H1 (cell line): ENCODE measurements around the gene GALNT4. TPM values are rescaled to one million over a fixed set of nuclear protein-coding genes. Genes with fewer than 3 reads are reported as not detected.

Experiments used
- CTCF ChIA-PET: fragments of 300-600 bp; sonication (Branson Sonifier 250); formaldehyde crosslinking; loops from one replicate; lab custom pipeline; 2021; ENCODE audit not compliant: partially characterized antibody; lab: Charles Lee
- POLR2A ChIA-PET: fragments of 300-600 bp; sonication (Branson Sonifier 250); formaldehyde crosslinking; loops from one replicate; lab custom pipeline; 2021; ENCODE audit warnings: inconsistent platforms; ENCODE audit not compliant: partially characterized antibody; lab: Charles Lee
- DNase-seq, 2 experiments: peaks; one replicate each; pipeline versions ENCODE4 v3.0.0 to v3.0.0-alpha.2; 2010 to 2022; ENCODE audit warnings: low spot score in 2 of 2, low read depth in 1 of 2, mixed read lengths in 1 of 2
- FAIRE-seq: peaks from 2 replicates; lab custom pipeline; 2011; peaks lifted over from hg19 to GRCh38; lab: Jason Lieb, UNC
- H2AFZ ChIP-seq: 2 replicates; pipeline ENCODE4 v1.8.1; 2012; ENCODE audit warnings: low read length, inconsistent platforms
- H2AK5ac ChIP-seq: 2 replicates; pipeline ENCODE4 v1.6.1; 2013; ENCODE audit warnings: low read depth, low read length
- H2BK120ac ChIP-seq: replicated peaks from 2 replicates; pipeline ENCODE3; 2013; ENCODE audit warnings: low read depth, low read length, inconsistent platforms
- H2BK12ac ChIP-seq: 2 replicates; pipeline ENCODE4 v1.6.1; 2013; ENCODE audit warnings: low read depth, low read length
- H2BK15ac ChIP-seq: 2 replicates; pipeline ENCODE4 v1.6.1; 2013; ENCODE audit warnings: low read length
- H2BK20ac ChIP-seq: 2 replicates; pipeline ENCODE4 v1.6.1; 2013; ENCODE audit warnings: low read length
- H2BK5ac ChIP-seq: 2 replicates; pipeline ENCODE4 v1.6.1; 2013; ENCODE audit warnings: low read depth, low read length
- H3K14ac ChIP-seq: 2 replicates; pipeline ENCODE4 v1.6.1; 2013; ENCODE audit warnings: inconsistent platforms; ENCODE audit not compliant: insufficient read length
- H3K18ac ChIP-seq: 2 replicates; pipeline ENCODE4 v1.6.1; 2013; ENCODE audit warnings: low read length; ENCODE audit errors: extremely low read depth
- H3K23ac ChIP-seq: 2 replicates; pipeline ENCODE4 v1.6.1; 2013; ENCODE audit warnings: inconsistent platforms; ENCODE audit not compliant: insufficient read length
- H3K23me2 ChIP-seq: 2 replicates; pipeline ENCODE4 v1.6.1; 2013; ENCODE audit warnings: low read depth, low read length
- H3K27ac ChIP-seq: 2 replicates; pipeline ENCODE4 v1.6.1; 2011; ENCODE audit warnings: low read depth, low read length, inconsistent platforms
- H3K27me3 ChIP-seq, 4 experiments: replicated peaks in 1 of 4; 1 replicate in 1 of 4; 2 replicates in 3 of 4; pipeline versions ENCODE4 v1.6.1 to v1.8.1; 2011 to 2013; ENCODE audit warnings: low read length in 3 of 4, mild to moderate bottlenecking in 3 of 4, inconsistent platforms in 2 of 4, mixed read lengths in 2 of 4, moderate library complexity in 1 of 4; ENCODE audit not compliant: control insufficient read depth in 3 of 4, insufficient read depth in 3 of 4; ENCODE audit errors: extremely low read depth in 1 of 4
- H3K36me3 ChIP-seq, 4 experiments: 2 replicates each; pipeline versions ENCODE4 v1.6.1 to v1.8.1; 2011 to 2013; ENCODE audit warnings: mild to moderate bottlenecking in 4 of 4, low read length in 3 of 4, moderate library complexity in 2 of 4, control low read depth in 1 of 4, inconsistent platforms in 1 of 4; ENCODE audit not compliant: insufficient read depth in 4 of 4, control insufficient read depth in 2 of 4
- H3K4ac ChIP-seq: replicated peaks from 2 replicates; pipeline ENCODE3; 2013; ENCODE audit warnings: low read length, low read depth, mixed read lengths, inconsistent platforms; ENCODE audit not compliant: insufficient read length
- H3K4me1 ChIP-seq, 4 experiments: replicated peaks in 1 of 4; 1 replicate in 1 of 4; 2 replicates in 3 of 4; pipeline versions ENCODE4 v1.6.1 to v1.8.1; 2011 to 2013; ENCODE audit warnings: low read length in 3 of 4, inconsistent platforms in 2 of 4, mixed read lengths in 1 of 4; ENCODE audit not compliant: insufficient read depth in 4 of 4, control insufficient read depth in 3 of 4
- H3K4me2 ChIP-seq, 2 experiments: 2 replicates each; pipeline versions ENCODE4 v1.6.1 to v1.8.1; 2011 to 2013; ENCODE audit warnings: low read depth in 2 of 2, low read length in 2 of 2, control low read depth in 1 of 2, inconsistent platforms in 1 of 2, mild to moderate bottlenecking in 1 of 2; ENCODE audit not compliant: insufficient read depth in 1 of 2
- H3K4me3 ChIP-seq, 4 experiments: fragments of 200-600, 300-600 bp in 1 of 4; sonication (generic), shearing (Covaris generic), sonication (Bioruptor Twin) in 1 of 4; 2 replicates each; pipeline versions ENCODE4 v1.5.1 to v1.8.1; 2011 to 2016; ENCODE audit warnings: low read length in 4 of 4, low read depth in 3 of 4, control low read depth in 2 of 4, inconsistent platforms in 2 of 4, mild to moderate bottlenecking in 2 of 4, mixed read lengths in 1 of 4, moderate library complexity in 1 of 4; ENCODE audit not compliant: insufficient read depth in 2 of 4; ENCODE audit errors: extremely low read depth in 1 of 4
- H3K56ac ChIP-seq: replicated peaks from 2 replicates; pipeline ENCODE3; 2013; ENCODE audit warnings: low read depth, mild to moderate bottlenecking, mixed read lengths, low read length, inconsistent platforms; ENCODE audit not compliant: insufficient read length
- H3K79me1 ChIP-seq: 2 replicates; pipeline ENCODE4 v1.6.1; 2013; ENCODE audit warnings: low read depth, low read length, control low read depth
- H3K79me2 ChIP-seq, 2 experiments: 2 replicates each; pipeline versions ENCODE4 v1.6.1 to v1.8.1; 2012 to 2013; ENCODE audit warnings: low read length in 2 of 2, mild to moderate bottlenecking in 2 of 2, inconsistent platforms in 1 of 2; ENCODE audit not compliant: insufficient read depth in 2 of 2, control insufficient read depth in 1 of 2
- H3K9ac ChIP-seq, 4 experiments: replicated peaks in 1 of 4; 1 replicate in 1 of 4; 2 replicates in 3 of 4; pipeline versions ENCODE4 v1.6.1 to v1.8.1; 2011 to 2013; ENCODE audit warnings: low read depth in 3 of 4, low read length in 3 of 4, control low read depth in 2 of 4, mild to moderate bottlenecking in 2 of 4, moderate library complexity in 2 of 4, inconsistent platforms in 1 of 4; ENCODE audit errors: extremely low read depth in 1 of 4
- H3K9me3 ChIP-seq, 2 experiments: 2 replicates each; pipeline versions ENCODE4 v1.6.1 to v1.8.1; 2012 to 2013; ENCODE audit warnings: mild to moderate bottlenecking in 2 of 2, moderate library complexity in 2 of 2, control low read depth in 1 of 2, inconsistent platforms in 1 of 2, low read depth in 1 of 2, low read length in 1 of 2, mixed read lengths in 1 of 2; ENCODE audit not compliant: insufficient read depth in 2 of 2
- H4K20me1 ChIP-seq, 2 experiments: replicated peaks in 1 of 2; 2 replicates each; pipeline versions ENCODE3 to v1.8.1; 2011 to 2013; ENCODE audit warnings: inconsistent platforms in 2 of 2, low read length in 2 of 2, mild to moderate bottlenecking in 1 of 2; ENCODE audit not compliant: insufficient read depth in 2 of 2, control insufficient read depth in 1 of 2
- H4K5ac ChIP-seq: 2 replicates; pipeline ENCODE4 v1.6.1; 2013; ENCODE audit warnings: low read length, low read depth, mixed read lengths, inconsistent platforms; ENCODE audit not compliant: insufficient read length
- H4K8ac ChIP-seq: 2 replicates; pipeline ENCODE4 v1.8.0; 2013; ENCODE audit warnings: mild to moderate bottlenecking, moderate library complexity, low read length, inconsistent platforms; ENCODE audit not compliant: insufficient read depth; ENCODE audit errors: extremely low read depth
- H4K91ac ChIP-seq: replicated peaks from 2 replicates; pipeline ENCODE3; 2013; ENCODE audit warnings: low read length, mixed read lengths, inconsistent platforms; ENCODE audit not compliant: insufficient read length
- ATF3 ChIP-seq: IDR thresholded peaks from 2 replicates; pipeline ENCODE4 v1.6.1; 2011; ENCODE audit warnings: low read depth, mild to moderate bottlenecking, low read length; ENCODE audit not compliant: insufficient read depth
- EZH2 ChIP-seq: fragments of 200-600 bp; sonication (generic); IDR thresholded peaks from 2 replicates; pipeline ENCODE4 v1.7.1; 2012; ENCODE audit warnings: low read depth, mild to moderate bottlenecking, moderate library complexity, low read length, inconsistent platforms; ENCODE audit not compliant: severe bottlenecking
- SRF ChIP-seq: IDR thresholded peaks from 2 replicates; pipeline ENCODE4 v1.6.1; 2011; ENCODE audit warnings: mild to moderate bottlenecking, low read depth, low read length, moderate library complexity
- WGBS, 2 experiments: shearing (Covaris generic) in 1 of 2; methylation state at CpG; one replicate each; pipeline versions ENCODE4 v1.1.6 to v1.1.7; 2013 to 2015; ENCODE audit warnings: low lambda C conversion rate in 2 of 2, mixed read lengths in 2 of 2, inconsistent platforms in 1 of 2, low coverage in 1 of 2, missing lambda C conversion rate in 1 of 2; ENCODE audit not compliant: insufficient replicate concordance in 2 of 2, insufficient coverage in 1 of 2, insufficient read length in 1 of 2; ENCODE audit errors: extremely low coverage in 1 of 2, missing lambda C conversion rate in 1 of 2; 5-methylcytosine and 5-hydroxymethylcytosine counted together
- polyA plus RNA-seq, 7 experiments: library from polyadenylated mRNA; depleted of rRNA in 3 of 7; stranded (reverse) in 5 of 7; unstranded in 2 of 7; fragments of >200 nt in 5 of 7; fragments of 200-250 nt in 2 of 7; gene quantifications; 1 replicate in 5 of 7; 2 replicates in 1 of 7; 4 replicates in 1 of 7; pipeline versions ENCODE4 v1.2.1 to v1.2.3, GENCODE V29; 2011 to 2013; ENCODE audit warnings: missing spikeins in 2 of 7, mixed read lengths in 2 of 7
- total RNA-seq: library from RNA; stranded (reverse); fragmentation: NEBNext Ultra II Directional; extraction: Animal tissue kit (Norgen Biotek cat#: 25700); gene quantifications from 2 replicates; pipeline ENCODE4 v1.2.1, GENCODE V29; 2021

The GALNT4 gene
- total and polyA plus RNA-seq, 2 of the 8 experiments (the other 6 are each of a cell fraction or from before 2014, with no cell fraction given), result 0.45 to 3.3 TPM

DNA sequence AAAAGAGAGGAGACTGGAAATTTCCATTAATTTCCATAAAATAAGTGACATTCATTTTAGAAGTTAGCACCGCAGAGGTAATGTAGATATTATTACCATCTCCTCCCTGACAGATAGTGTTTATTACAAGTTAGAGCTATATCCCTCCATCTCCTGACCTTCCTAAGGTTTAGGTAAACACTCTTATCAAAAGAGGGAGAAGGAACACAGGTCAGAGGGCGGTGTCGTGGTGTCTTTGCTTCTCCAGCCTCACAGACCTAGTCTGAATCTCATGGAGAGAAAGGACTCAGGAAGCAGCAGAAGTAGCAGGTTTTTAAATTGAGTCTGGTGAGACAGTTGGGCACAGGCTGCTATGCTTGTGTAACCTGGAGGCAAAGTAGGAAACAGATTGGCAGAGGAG is 12.8 kb upstream of the GALNT4 start:
- Histone ChIP-seq H4K5ac (no peak overlapping the region), H2BK120ac (no peak overlapping the region), H3K18ac (no peak overlapping the region), H3K36me3 (no peaks in the 10 kb centered on the region), H3K79me1 (no peaks in the 10 kb centered on the region), H2BK5ac (no peak overlapping the region), H4K91ac (no peak overlapping the region), H3K14ac (no peak overlapping the region), H3K9ac (no peak overlapping the region), H3K4ac (no peak overlapping the region), H3K23ac (no peak overlapping the region), H3K4me3 (no peak overlapping the region), H2BK12ac (no peak overlapping the region), H2BK15ac (no peak overlapping the region), H3K56ac (no peak overlapping the region), H3K79me2 (no peaks in the 10 kb centered on the region), H3K27me3 (no peaks in the 10 kb centered on the region), H4K8ac (no peak overlapping the region), H3K4me2 (no peak overlapping the region), H2AFZ (no peak overlapping the region), H2AK5ac (no peak overlapping the region), H4K20me1 (peaks cover 0 to 4% of the 10 kb centered on the region in 2 experiments), H3K23me2 (no peaks in the 10 kb centered on the region), H3K27ac (no peak overlapping the region), H3K4me1 (no peaks in the 10 kb centered on the region), H2BK20ac (no peak overlapping the region), H3K9me3 (no peaks in the 10 kb centered on the region)
- ChIA-PET CTCF (no interaction called here), POLR2A (no interaction called here)
- WGBS, 2 experiments, result 92% methylated on average over 3 of the region's 3 CpGs; no CpG with 5 or more reads in 1 of the 2 experiments
- no peak for FAIRE-seq
- DNase-seq, result no peak
- TF ChIP-seq SRF, result no peak
- TF ChIP-seq ATF3, result no peak
- TF ChIP-seq EZH2, result no peak
